ENCODE results near the gene MTHFD1L.

MTHFD1L gene

GRCh38 chr6:150866147-150866990, 867 bp downstream of the MTHFD1L start:
- DNase-seq, result peak; percentile 81

- no peak for DNase-seq
Measured at GRCh38 chr6:150866991-150867501, 1.5 kb downstream of the MTHFD1L start.

GRCh38 chr6:150868759-150869158, 3.3 kb downstream of the MTHFD1L start:
- no peak for DNase-seq

GRCh38 chr6:150874179-150874578, 8.7 kb downstream of the MTHFD1L start:
- DNase-seq, result no peak

GRCh38 chr6:150875841-150876240, 10.3 kb downstream of the MTHFD1L start:
- DNase-seq, result no peak

- DNase-seq, result no peak
Measured at GRCh38 chr6:150876598-150876997, 11.1 kb downstream of the MTHFD1L start.

GRCh38 chr6:150877928-150878327, 12.4 kb downstream of the MTHFD1L start:
- no peak for DNase-seq

- no peak for DNase-seq
Measured at GRCh38 chr6:150878347-150879213, 13.1 kb downstream of the MTHFD1L start.

- no peak for DNase-seq
Measured at GRCh38 chr6:150880336-150880735, 14.8 kb downstream of the MTHFD1L start.

GRCh38 chr6:150881911-150882481, 16.5 kb downstream of the MTHFD1L start:
- no peak for DNase-seq

- DNase-seq, result no peak
Measured at GRCh38 chr6:150883521-150883920, 18.0 kb downstream of the MTHFD1L start.

GRCh38 chr6:150886155-150886554, 20.7 kb downstream of the MTHFD1L start:
- no peak for DNase-seq

- no peak for DNase-seq
Measured at GRCh38 chr6:150887978-150888563, 22.6 kb downstream of the MTHFD1L start.

- no peak for DNase-seq
Measured at GRCh38 chr6:150890346-150890745, 24.8 kb downstream of the MTHFD1L start.

GRCh38 chr6:150891888-150892485, 26.5 kb downstream of the MTHFD1L start:
- peak; percentile 88 for DNase-seq

GRCh38 chr6:150894191-150894744, 28.8 kb downstream of the MTHFD1L start:
- peak; percentile 37 for DNase-seq

- no peak for DNase-seq
Measured at GRCh38 chr6:150894935-150895552, 29.5 kb downstream of the MTHFD1L start.

- no peak for DNase-seq
Measured at GRCh38 chr6:150895928-150896632, 30.6 kb downstream of the MTHFD1L start.

- DNase-seq, result no peak
Measured at GRCh38 chr6:150897400-150897943, 32.0 kb downstream of the MTHFD1L start.

- DNase-seq, result peak; percentile 33
Measured at GRCh38 chr6:150898399-150899170, 33.1 kb downstream of the MTHFD1L start.

Measured in NCI-H526 treated with DMSO at 0.1 percent for 48 hours (cell line).